WI38 (cell line): Measurements from ENCODE around the gene METRN.
A peak's percentile ranks its signal among the peaks of the same experiment; 100 is the strongest.

ENCODE experiments used
- H3K4me3 ChIP-seq: 2 replicates; pipeline ENCODE4 v1.5.1; 2011; ENCODE audit warnings: low read depth, mild to moderate bottlenecking, control low read depth, low read length
- TF ChIP-seq, protein P1 (sequence below): IDR thresholded peaks from 2 replicates; pipeline ENCODE4 v1.5.1; 2012; ENCODE audit warnings: low read depth, mild to moderate bottlenecking, control low read depth, low read length

METRN gene

DNA sequence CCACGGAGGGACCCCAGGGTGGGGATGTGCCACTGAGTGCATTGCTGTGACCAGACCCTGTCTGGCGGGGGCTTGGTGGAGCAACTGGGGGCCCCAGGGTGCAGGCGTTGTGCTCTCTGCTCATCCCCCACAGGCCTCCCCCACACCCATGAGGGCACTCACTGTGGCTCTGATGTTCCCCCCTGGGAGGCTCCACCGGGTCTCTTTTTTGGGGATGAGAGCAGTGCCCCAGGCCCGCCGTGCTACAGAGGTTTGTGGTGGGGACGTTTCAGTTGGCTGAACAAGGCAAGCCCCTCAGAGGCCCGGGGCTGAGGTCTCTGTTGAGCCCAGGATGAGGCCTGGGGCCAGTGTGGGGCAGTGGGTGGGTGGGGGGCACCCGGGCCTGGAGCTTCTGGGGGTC, 8.8 kb downstream of the METRN start:
- TF ChIP-seq, protein P1, sequence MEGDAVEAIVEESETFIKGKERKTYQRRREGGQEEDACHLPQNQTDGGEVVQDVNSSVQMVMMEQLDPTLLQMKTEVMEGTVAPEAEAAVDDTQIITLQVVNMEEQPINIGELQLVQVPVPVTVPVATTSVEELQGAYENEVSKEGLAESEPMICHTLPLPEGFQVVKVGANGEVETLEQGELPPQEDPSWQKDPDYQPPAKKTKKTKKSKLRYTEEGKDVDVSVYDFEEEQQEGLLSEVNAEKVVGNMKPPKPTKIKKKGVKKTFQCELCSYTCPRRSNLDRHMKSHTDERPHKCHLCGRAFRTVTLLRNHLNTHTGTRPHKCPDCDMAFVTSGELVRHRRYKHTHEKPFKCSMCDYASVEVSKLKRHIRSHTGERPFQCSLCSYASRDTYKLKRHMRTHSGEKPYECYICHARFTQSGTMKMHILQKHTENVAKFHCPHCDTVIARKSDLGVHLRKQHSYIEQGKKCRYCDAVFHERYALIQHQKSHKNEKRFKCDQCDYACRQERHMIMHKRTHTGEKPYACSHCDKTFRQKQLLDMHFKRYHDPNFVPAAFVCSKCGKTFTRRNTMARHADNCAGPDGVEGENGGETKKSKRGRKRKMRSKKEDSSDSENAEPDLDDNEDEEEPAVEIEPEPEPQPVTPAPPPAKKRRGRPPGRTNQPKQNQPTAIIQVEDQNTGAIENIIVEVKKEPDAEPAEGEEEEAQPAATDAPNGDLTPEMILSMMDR = no peak
- H3K4me3 ChIP-seq = no peak overlapping the region

DNA sequence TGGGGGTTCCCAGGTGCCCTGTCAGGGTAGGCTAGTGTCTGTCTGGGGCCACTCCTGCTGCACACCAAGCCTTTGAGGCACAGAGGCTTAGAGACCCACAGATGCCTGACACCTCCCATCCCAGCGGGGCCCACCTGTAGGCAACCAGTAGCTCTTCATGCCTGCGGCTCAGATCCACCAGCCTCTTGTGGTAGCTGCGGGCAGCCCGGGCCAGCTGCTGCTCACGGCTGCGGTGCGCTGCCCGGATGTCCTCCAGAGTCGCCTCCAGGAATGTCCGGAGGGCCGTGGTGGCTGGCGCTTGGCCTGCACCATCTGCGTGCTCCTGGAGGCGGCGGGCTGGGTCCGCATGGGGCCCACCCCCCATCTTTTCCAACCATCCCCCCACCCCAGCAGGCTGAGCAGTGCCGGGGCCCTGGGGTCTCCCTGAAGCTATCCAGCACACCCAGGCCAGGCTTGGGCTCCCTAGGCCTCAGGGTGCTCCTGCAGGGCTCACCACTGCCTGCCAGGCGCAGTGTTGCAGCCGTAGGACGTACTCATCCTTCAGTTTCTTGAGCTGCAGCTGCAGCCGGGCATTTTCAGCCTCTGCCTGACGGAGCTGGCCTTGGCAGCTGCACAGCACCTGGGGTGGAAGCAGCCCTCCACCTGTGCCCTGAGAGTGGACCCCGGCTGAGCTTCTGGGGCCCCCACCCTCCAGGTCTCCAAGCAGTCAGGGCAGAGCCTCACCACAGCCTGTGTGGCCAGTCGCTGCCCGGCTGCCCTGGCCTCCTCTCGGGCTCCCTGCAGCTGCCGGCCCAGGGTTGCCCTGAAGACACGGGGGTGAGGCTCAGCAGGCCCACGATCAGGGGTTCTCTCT, 9.5 kb downstream of the METRN start:
- H3K4me3 ChIP-seq = no peak overlapping the region
- TF ChIP-seq, protein P1 = no peak

DNA sequence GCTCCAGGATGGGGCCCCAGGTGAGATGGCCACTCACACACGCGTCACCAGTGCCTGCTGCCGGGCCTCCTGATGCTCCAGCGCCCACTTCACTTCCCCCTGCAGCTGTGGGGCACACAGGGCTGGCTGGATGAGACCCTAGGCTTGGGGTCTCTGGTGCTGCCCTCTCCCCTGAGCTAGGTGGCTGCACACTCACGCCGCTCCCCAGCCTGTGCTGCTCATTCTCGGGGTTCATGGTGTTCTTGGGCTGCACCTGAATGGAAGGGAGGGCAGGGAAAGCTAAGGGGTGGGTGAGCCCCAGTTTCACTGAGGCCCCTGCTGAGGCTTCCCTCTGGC, 10.1 kb downstream of the METRN start:
- TF ChIP-seq, protein P1 = no peak
- no peak overlapping the region for H3K4me3 ChIP-seq

DNA sequence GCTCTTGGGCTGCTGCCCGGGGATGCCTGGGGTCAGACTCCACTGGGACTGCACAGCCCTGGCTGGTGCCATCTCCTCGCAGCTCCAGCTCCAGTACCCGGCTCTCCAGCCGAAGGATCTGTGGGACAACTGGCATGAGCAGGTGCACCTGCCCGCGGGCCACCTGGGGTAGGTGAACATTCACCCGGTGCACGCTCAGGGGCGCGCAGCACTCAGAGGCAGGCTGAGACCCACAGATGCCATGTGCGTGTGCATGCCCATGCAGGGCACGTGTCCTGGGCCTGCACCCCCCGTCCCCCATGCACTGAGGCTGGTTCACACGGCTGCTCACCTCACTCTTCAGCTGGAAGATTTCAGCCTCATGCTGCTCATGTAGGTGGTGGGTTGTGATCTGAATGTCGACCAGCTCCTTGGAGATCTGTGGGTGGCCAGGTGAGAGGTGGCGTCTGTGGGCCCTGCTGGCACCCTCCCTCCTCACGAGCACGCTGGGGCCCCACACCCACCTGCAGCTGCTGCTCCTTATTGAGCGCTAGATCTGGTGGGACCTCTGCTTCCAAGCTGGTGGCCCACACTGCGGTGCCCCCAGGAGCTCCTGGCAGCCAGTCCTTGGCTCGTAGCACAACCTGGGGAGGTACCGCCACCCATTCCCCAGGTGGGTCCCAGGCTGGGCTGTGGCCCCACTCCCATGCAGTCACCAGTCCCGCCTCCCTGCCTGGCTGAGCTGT, 10.7 kb downstream of the METRN start:
- no peak overlapping the region for H3K4me3 ChIP-seq
- TF ChIP-seq, protein P1 = no peak

DNA sequence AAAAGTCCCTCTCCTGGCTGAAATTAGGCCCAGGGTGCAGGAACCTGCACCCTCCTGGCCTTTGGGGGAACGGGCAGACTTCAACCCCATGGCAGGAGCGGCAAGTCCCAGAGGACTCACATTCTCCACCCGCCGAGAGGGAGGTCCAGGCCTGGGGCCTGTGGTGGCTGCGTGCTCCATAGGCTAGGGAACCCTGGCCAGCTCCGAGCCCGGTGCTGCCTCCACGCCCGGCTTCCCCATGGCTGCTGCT, 11.2 kb downstream of the METRN start:
- TF ChIP-seq, protein P1 = no peak
- no peak overlapping the region for H3K4me3 ChIP-seq

DNA sequence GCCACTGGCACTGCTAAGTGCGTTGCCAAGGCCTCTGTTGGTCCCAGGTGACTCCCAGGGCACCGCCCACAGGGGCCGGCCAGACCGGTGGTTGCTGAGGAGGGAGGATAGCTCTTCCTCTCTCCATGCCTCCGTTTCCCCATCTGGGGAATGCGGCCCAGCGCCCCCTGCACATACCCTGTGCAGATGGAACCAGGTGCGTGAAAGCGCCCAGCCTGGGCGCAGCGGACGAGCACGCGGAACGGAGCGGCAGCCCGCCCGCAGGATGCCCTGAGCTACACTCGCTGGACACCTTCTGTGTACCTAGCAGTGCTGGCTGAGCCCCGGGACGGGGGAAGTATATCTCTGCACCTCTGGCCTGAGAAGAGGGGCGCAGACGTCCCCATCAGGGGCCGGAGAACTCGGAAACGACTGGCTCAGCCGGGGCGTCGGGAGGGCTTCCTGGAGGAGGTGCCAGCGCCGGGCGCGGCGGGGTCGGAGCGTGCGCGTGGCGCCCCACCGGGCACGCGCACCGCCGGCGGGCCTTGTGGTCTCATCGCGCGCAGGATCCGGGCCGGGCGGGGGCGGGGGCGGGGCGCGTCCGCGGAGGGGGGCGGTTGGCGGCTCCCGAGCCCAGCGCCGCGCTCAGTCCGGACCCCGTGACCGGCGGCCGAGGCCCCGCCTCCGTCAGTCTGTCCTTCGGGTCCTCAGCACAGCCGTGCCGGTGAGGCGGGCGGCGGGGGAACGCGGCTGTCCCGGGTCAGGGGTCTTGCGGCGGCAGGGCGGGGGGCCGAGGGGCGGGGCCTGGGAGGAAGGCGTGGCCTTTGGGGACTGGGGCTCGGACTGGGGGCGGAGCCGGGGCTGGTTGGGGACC, 11.7 kb downstream of the METRN start, which contains the start of the genes CCDC78 and HAGHL:
CCDC78 (minus strand) TSS at position 6 of the 853 bp plus-strand sequence. CDS start 76 bp downstream, outside the sequence.
HAGHL (plus strand) TSS at position 669 of the 853 bp plus-strand sequence. CDS start 404 bp downstream, outside the sequence.
- TF ChIP-seq, protein P1 = no peak

More for the DNA sequence above, 11.7 kb downstream of the METRN start, which contains the start of the genes CCDC78 and HAGHL:
- peak within 1 kb of the TSS; percentile 67 for H3K4me3 ChIP-seq
